H1 (cell line): ENCODE data around the gene SLC66A2. TPM values are rescaled to one million over a fixed set of nuclear protein-coding genes. Genes with fewer than 3 reads are reported as not detected.

Experiments
- MAFK ChIP-seq: IDR thresholded peaks from 2 replicates; pipeline ENCODE4 v1.6.1; 2012; ENCODE audit warnings: low read depth, mild to moderate bottlenecking, improper control_type of control experiment, low read length
- USF2 ChIP-seq: IDR thresholded peaks from 2 replicates; pipeline ENCODE4 v1.6.1; 2011; ENCODE audit warnings: low read length, improper control_type of control experiment
- polyA plus RNA-seq, 7 experiments: library from polyadenylated mRNA; depleted of rRNA in 3 of 7; stranded (reverse) in 5 of 7; unstranded in 2 of 7; fragments of >200 nt in 5 of 7; fragments of 200-250 nt in 2 of 7; gene quantifications; 1 replicate in 5 of 7; 2 replicates in 1 of 7; 4 replicates in 1 of 7; pipeline versions ENCODE4 v1.2.1 to v1.2.3, GENCODE V29; 2011 to 2013; ENCODE audit warnings: missing spikeins in 2 of 7, mixed read lengths in 2 of 7
- total RNA-seq: library from RNA; stranded (reverse); fragmentation: NEBNext Ultra II Directional; extraction: Animal tissue kit (Norgen Biotek cat#: 25700); gene quantifications from 2 replicates; pipeline ENCODE4 v1.2.1, GENCODE V29; 2021

Gene SLC66A2
- total and polyA plus RNA-seq, 2 of the 8 experiments (the other 6 are each of a cell fraction or from before 2014, with no cell fraction given) = 15.0 to 18.9 TPM

DNA sequence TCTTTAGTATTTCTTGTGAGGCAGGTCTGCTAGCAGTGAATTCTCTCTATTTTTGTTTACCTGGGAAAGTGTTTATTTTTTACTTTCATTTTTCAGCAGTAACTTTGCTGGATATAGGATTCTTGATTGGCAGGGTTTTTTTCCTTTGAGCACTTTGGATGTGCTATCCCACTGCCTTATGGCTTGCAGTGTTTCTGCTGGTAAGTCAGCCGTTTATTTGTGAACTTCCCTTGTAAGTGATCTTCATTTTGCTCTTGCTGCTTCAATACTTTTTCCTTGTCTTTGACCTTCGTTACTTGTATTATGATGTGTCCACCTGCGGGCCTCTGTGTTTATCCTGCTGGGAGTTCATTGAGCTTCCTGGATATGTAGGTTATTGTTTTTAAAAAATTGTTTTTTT lies 54.7 kb downstream of the SLC66A2 start (continued):
- TF ChIP-seq MAFK (no peak), USF2 (no peak)
- TF ChIP-seq, all 59 proteins: peak for 0
